Kidney capillary endothelial cell (primary cell): ENCODE data around the gene SUCO.
"Not testable (repeated sequence)": the region's sequence is repeated elsewhere in the genome, so short reads cannot be mapped to it uniquely, and the experiment has no call there.

Experiments used
- DNase-seq: peaks from one replicate; pipeline ENCODE4 v3.0.0-alpha.2; 2018; ENCODE audit warnings: low spot score

Gene SUCO

DNA sequence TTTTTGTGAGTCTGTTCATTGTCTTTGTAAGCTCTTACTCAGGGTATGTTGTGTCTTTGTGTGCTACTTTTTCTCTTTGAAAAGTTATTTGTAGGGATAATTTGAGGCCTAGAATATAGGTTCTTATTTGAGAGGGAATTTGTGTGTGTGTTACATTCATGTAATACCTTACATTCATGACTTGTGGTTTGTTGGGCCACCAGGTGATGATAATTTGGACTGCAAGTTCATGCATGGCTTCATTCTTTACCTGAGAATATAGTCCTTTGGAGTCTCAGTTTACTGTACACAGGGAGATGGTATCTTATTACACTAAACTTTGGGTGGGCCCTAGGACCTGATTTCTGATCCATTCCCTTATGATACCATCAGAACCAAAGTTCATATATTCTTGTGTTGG is 74.2 kb downstream of the SUCO start:
- DNase-seq, result no peak

DNA sequence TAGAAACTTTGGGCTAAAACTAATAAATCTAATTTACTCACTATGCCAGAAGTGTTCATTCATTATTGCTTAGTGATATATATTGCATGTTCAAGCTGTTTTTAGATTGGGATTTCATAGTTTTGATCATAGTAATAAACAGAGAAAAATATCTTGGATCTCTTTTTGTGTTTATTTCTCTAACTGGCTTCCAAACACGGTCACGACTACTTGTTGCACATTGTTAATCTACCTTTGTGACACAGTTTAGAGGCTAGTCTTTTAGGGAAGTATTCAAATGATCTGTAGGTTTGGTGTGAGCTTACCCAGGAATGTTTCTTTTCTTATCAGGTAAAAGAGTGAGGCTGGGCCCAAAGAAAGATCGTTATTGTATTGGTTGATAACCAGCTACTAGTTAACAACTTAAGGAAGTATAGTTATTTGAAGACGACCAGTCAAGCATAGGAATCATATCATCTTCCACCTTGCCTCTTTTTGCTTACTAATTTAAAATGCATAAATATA is 75.2 kb downstream of the SUCO start:
- no peak for DNase-seq

GRCh38 chr1:172609528-172609927 is 76.6 kb downstream of the SUCO start:
- DNase-seq, result no peak

DNA sequence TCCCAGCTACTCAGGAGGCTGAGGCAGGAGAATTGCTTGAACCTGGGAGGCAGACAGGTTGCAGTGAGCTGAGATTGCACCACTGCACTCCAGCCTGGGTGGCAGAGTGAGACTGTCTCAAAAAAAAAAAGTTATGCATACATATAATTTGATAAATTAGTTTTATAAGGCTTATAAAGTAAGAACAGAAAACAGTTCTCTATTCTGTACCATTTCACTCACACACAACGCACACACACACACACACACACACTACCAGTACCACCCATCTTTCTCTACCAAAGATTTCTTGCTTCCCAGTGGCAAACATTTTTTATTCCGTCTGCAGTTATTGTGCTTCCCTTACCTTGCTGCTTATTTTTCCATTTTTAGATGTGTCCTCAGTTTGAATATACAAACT is 79.5 kb downstream of the SUCO start:
- no peak for DNase-seq

DNA sequence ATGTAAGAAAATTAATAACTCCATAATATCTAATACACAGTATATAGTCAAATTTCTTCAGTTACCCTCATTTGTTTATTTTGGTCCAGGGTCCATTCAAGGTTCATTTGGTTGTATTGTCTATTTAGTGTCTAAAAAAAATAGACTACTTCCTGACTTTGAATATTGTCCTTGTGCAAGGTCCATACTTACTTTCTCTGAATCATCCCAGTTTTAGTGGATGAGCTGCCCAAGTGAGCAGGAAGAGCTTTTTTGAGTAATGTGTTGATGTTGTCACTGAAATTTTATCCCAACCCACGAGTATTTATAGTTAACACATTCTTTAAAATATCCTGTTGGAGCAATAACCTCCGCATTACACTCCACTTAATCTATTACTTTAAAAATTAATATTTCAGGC is 80.3 kb downstream of the SUCO start:
- no peak for DNase-seq

- no peak for DNase-seq
Measured at GRCh38 chr1:172616195-172616594, 83.2 kb downstream of the SUCO start.

- no peak for DNase-seq
Measured at GRCh38 chr1:172616636-172617035, 83.7 kb downstream of the SUCO start.

- DNase-seq, result not testable (repeated sequence)
Measured at GRCh38 chr1:172620603-172621002, 87.7 kb downstream of the SUCO start.

DNA sequence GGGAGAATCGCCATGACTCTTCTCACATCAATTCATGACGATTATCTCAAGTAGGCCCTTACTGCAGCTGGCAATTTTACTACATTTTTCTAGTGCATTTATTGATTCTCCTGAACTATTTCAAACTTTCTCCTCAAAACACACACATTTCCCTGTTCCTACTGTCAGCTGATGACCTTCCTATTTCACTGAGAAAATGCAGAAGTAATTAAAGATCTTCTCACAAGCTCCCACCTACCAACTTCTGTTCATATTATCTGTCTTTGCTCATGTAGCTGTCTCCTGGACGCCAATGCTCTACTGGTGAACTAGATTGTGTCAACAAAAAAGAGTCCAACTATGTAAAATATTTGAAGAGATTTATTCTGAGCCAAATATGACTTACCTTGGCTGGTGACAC is 89.6 kb downstream of the SUCO start:
- DNase-seq, result no peak

DNA sequence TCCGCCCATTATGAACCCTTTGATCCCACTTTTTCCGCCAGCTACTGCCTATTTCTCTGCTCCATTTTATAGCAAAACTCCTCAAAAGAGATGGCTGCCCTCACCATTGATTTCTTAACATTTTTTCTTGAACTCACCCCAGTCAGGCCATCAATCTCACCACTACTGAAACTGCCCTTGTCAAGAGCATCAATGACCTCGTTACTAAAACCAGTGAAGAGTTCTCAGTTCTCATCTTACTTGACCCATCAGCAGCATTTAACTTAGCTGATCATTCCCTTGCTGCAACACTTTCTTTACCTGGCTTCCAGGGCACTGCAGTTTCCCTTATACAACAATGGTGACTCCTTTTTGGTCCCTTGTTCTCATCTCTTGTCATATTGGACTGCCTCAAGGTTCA is 90.8 kb downstream of the SUCO start:
- DNase-seq, result no peak

DNA sequence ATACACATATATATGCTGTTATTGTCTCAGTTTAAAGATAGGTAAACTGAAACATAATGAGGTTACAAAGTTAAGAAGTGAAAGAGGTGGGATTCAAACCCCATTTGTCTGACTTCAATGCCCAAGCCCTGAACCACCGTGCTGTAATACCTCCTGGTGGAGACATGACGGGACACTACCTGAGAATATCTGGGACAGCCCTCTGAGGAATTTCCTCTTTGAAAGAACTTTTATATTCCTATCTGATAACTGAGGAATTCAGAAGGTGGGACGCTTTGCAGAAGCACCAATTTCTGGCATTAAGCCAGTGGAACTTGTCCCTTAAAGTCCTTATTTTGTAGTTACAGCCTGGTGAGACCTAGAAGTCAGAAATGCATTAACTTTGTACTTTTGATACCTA is 93.9 kb downstream of the SUCO start:
- no peak for DNase-seq

GRCh38 chr1:172627702-172628101 is 94.8 kb downstream of the SUCO start:
- no peak for DNase-seq

DNA sequence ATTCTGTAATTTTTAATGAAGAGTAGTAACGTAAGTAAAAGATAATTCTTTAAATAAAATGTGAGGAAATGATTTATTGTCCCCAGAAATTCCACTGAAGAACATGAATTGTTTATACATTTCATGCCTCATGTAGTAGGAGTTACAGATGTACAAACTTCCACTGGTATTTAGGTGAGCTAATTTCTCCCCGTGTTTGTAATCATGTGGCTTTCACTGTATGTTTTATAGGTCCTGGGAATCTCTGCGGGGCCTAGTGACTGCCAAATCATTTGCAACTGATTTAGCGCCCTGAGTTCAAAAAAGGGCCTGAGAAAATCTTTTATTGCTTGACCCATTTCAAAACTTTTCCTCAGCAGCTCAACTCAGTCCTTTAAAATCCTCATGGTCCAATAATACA is 95.5 kb downstream of the SUCO start:
- no peak for DNase-seq

DNA sequence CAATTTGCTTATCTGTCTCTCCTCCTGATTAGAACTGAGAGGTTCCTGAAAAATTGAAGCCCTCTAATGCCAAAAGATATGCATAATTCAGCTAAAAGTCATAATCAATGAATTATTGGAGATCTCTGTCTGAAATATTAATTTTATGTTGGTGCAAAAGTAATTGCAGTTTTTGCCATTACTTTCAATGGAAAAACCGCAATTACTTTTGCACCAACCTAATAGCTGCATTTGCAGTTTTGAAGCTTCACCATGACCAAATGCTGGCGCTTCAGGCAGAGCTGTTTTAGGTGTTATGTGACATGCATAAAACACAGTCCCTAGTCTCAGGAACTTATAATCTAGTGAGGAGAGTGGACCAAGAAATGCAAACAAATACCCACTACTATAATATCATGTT is 96.2 kb downstream of the SUCO start:
- no peak for DNase-seq

DNA sequence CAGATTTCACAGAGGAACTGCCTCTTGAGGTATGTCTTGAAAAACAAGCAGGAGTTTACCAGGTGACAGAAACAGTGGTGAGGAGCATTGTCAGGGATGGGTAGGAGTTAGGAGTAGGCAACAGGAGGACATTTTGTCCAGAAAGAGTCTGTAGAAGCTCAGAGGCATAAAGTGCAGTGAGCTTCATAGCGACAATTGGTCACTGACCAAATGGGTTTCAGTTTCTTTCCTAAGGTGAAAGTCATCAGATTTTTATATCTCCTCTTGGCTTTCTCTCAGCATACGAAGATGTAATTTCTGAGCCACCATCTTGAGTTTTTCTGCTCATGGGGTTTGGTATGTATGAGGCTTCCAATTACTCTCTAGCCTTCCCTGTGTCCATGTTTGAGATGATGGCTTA is 96.7 kb downstream of the SUCO start:
- no peak for DNase-seq

- DNase-seq, result no peak
Measured at GRCh38 chr1:172630056-172630818, 97.3 kb downstream of the SUCO start.

- no peak for DNase-seq
Measured at GRCh38 chr1:172630868-172631267, 97.9 kb downstream of the SUCO start.

GRCh38 chr1:172637522-172637921 is 104.6 kb downstream of the SUCO start:
- DNase-seq, result peak; percentile 33

DNA sequence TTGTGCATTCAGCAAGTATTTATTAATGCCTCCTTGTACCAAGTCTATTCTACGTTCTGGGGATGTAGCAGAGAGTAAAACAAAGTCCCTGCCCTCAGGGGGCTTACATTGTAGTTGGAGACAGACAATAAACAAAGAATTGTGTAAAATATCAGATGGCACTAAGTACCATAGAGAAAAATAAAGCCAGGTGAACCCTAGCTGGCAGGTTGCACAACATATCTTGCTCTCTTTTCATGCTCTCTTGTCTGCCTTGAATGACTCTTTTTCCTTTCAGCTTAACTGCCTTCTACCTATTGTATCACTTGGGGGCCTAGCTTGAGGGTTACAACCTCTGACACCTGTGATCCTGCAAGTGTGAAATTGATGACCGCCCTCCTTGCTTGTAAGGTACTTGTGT is 105.3 kb downstream of the SUCO start:
- DNase-seq, result no peak

GRCh38 chr1:172638885-172639831 is 106.2 kb downstream of the SUCO start:
- peak; percentile 53 for DNase-seq

DNA sequence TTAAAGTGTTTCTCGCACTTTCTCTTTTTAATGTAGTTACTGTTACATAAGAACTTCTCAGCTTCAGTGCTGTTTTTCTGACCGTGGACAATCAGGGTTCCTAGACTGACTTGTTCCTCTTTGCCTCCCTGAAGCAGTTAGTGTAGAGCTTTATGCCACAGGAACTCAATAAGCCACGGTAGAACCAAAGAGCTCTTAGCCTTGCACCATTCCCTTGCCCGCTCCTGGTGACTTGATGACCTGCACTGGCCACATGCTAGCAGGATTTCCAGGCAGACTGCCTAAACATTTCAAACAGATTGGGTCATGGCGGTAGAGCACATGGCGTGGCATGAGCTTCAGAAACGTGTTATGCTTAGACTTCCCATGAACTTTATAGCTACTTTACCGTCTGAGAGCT is 107.2 kb downstream of the SUCO start:
- no peak for DNase-seq

DNA sequence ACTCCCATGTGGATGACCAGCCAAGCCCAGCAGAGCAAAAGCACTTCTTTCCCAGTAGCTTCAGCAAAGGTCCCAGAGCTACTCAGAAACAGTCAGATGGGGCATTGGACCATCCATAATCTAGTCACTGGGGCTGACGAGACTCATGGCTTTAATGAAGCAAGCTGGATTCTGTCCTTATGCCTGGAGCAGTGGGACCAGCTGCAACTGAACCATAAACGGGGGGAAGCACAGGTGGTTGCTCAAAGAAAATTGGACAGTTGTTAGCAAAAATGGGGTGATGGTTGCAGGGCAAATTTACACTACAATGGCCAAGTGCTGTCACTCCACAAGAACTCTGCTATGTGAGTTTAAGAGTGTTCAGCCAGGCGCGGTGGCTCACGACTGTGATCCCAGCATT is 108.5 kb downstream of the SUCO start:
- DNase-seq, result no peak

DNA sequence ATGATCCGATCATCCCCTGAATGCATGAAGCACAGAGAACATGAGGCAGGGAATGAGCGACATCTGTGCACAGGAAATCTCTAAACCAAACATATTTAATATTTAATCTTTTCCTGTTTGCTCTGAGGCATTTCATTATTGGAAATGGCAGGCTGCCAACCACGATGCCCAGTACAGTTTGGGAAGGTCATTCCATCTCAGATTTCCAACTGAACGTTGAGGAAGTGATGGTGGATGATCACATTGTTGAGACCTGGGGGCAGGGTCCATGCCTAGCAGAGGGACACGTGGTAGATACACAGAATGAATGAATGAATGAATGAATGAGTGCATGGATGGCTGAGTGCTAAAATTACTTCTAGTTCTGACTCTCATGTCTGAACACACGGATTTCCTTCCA is 110.0 kb downstream of the SUCO start:
- no peak for DNase-seq
